CD8-positive, alpha-beta memory T cell (primary cell): ENCODE results near the gene PNPLA2. TPM values are rescaled to one million over a fixed set of nuclear protein-coding genes. Genes with fewer than 3 reads are reported as not detected.

Experiments used
- CTCF ChIA-PET: fragments of 350-600 bp; sonication (Branson Sonifier 250); formaldehyde crosslinking; loops from one replicate; lab custom pipeline; 2021; ENCODE audit warnings: antibody characterized with exemption; lab: Charles Lee
- POLR2A ChIA-PET: fragments of 350-600 bp; sonication (Branson Sonifier 250); formaldehyde crosslinking; loops from one replicate; lab custom pipeline; 2021; ENCODE audit warnings: antibody characterized with exemption; lab: Charles Lee
- DNase-seq, 5 donors: peaks; one replicate each; pipeline versions ENCODE4 v3.0.0 to v3.0.0-alpha.2; 2020 to 2022; ENCODE audit warnings: mixed read lengths in 1 of 5
- H3K27ac ChIP-seq: one replicate; pipeline ENCODE4 v1.7.0; 2013; ENCODE audit warnings: low read depth, mild to moderate bottlenecking, low read length, moderate library complexity
- H3K27me3 ChIP-seq: 2 replicates; pipeline ENCODE4 v1.7.0; 2013; ENCODE audit warnings: low read length, mild to moderate bottlenecking; ENCODE audit not compliant: insufficient read depth, poor library complexity, severe bottlenecking
- H3K36me3 ChIP-seq: 2 replicates; pipeline ENCODE4 v1.7.0; 2013; ENCODE audit warnings: mild to moderate bottlenecking, low read length, moderate library complexity; ENCODE audit not compliant: insufficient read depth
- H3K4me1 ChIP-seq: 2 replicates; pipeline ENCODE4 v1.7.0; 2013; ENCODE audit warnings: mild to moderate bottlenecking, low read length, moderate library complexity; ENCODE audit not compliant: insufficient read depth
- H3K4me3 ChIP-seq: 2 replicates; pipeline ENCODE4 v1.7.0; 2013; ENCODE audit warnings: mild to moderate bottlenecking, low read length
- H3K9me3 ChIP-seq: 2 replicates; pipeline ENCODE4 v1.7.0; 2013; ENCODE audit warnings: mild to moderate bottlenecking, low read length
- H3K27ac Mint-ChIP-seq, 8 donors: one replicate each; pipeline ENCODE4 v1.8.0; 2020 to 2021; ENCODE audit warnings: mixed read lengths in 8 of 8, mild to moderate bottlenecking in 6 of 8, inconsistent platforms in 3 of 8, moderate library complexity in 3 of 8
- H3K27me3 Mint-ChIP-seq, 2 donors: one replicate each; pipeline ENCODE4 v1.8.0; 2020 to 2021; ENCODE audit warnings: mixed read lengths in 2 of 2, mild to moderate bottlenecking in 1 of 2, moderate library complexity in 1 of 2
- H3K36me3 Mint-ChIP-seq, 3 donors: one replicate each; pipeline ENCODE4 v1.8.0; 2020 to 2021; ENCODE audit warnings: mixed read lengths in 3 of 3, inconsistent platforms in 1 of 3, mild to moderate bottlenecking in 1 of 3
- H3K4me1 Mint-ChIP-seq, 3 donors: one replicate each; pipeline ENCODE4 v1.8.0; 2020 to 2021; ENCODE audit warnings: mixed read lengths in 3 of 3, inconsistent platforms in 1 of 3, mild to moderate bottlenecking in 1 of 3
- H3K4me3 Mint-ChIP-seq, 7 donors: one replicate each; pipeline ENCODE4 v1.8.0; 2020 to 2021; ENCODE audit warnings: mixed read lengths in 7 of 7, mild to moderate bottlenecking in 6 of 7, moderate library complexity in 4 of 7, inconsistent platforms in 2 of 7
- H3K9me3 Mint-ChIP-seq, 5 donors: one replicate each; pipeline ENCODE4 v1.8.0; 2020 to 2022; ENCODE audit warnings: mixed read lengths in 5 of 5, mild to moderate bottlenecking in 3 of 5, moderate library complexity in 2 of 5, inconsistent platforms in 1 of 5
- polyA plus RNA-seq: library from polyadenylated mRNA; unstranded; fragments of 300-500 nt; fragmentation: Illumina TruSeq; gene quantifications from one replicate; pipeline ENCODE4 v1.2.3, GENCODE V29; 2021
- total RNA-seq, 2 experiments: library from RNA; stranded (reverse); gene quantifications; one replicate each; pipeline ENCODE4 v1.2.3, GENCODE V29; 2021

Gene PNPLA2
- total and polyA plus RNA-seq, 3 experiments from 2014 or later = 41.5 to 53.0 (median 49.8) TPM

DNA sequence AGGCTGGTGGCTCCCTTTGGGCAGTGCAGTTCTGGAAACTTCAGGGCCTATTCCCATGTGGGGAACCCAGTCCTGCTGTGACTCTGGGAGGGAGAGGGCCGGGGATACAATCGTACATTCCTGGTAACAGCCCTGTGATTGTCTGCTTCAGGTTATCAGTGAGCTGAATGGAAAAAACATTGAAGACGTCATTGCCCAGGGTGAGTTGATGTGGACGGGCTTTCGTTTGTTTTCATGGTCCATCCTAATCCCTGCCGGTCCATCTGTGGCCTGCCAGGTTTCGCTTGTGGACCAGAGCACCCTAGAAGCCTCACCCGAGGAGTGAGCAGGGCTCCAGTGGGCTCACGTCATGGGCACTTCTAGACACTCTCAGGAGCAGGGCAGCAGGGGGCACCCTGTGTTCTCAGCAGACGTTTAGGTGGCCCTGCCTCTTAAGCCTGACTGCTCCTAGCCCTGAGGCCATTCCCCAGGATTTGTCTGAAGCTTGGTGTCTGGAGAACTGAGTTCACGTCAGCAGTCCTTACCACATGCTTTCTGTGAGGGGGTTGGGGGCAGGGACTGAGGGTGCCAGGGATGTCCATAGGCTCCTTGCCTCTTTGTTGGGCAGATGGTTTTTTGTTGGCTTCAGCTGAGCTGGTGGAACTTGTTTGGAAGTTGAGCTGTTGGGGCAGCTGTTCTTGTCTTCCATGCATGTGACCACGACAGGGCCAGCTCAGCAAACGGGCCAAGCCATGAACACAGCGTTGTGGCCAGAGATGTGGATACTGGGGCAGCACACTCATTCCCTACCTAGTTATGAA is 7.1 kb upstream of the PNPLA2 start:
- no peaks in the 10 kb centered on the region for H3K9me3 Mint-ChIP-seq
- peaks cover 30 to 44% (median 34%) of the 10 kb centered on the region in 3 donors for H3K4me1 Mint-ChIP-seq
- H3K27me3 ChIP-seq = no peaks in the 10 kb centered on the region
- H3K4me3 Mint-ChIP-seq = peak overlapping the region; percentile 84 to 100 (median 95)
- H3K4me1 ChIP-seq = peaks cover 26% of the 10 kb centered on the region
- ChIA-PET POLR2A (interaction anchor here (1.8 kb wide), 1 partner anchor 8 kb away, joined by 25 read pairs; the partner anchor contains the start of gene PNPLA2), CTCF (interaction anchor here (0.9 to 1.3 kb wide), 3 partner anchors 11 to 23 kb away, joined by 3 read pairs; no protein-coding TSS in a partner anchor)
- H3K9me3 ChIP-seq = no peaks in the 10 kb centered on the region
- peak overlapping the region; percentile 61 to 100 (median 92) for H3K27ac Mint-ChIP-seq
- peaks cover 20% of the 10 kb centered on the region for H3K36me3 ChIP-seq
- H3K4me3 ChIP-seq = no peak overlapping the region
- DNase-seq = no peak
- no peaks in the 10 kb centered on the region for H3K27me3 Mint-ChIP-seq
- peaks cover 0 to 38% (median 2%) of the 10 kb centered on the region in 3 donors for H3K36me3 Mint-ChIP-seq
- peak overlapping the region; percentile 92 for H3K27ac ChIP-seq

DNA sequence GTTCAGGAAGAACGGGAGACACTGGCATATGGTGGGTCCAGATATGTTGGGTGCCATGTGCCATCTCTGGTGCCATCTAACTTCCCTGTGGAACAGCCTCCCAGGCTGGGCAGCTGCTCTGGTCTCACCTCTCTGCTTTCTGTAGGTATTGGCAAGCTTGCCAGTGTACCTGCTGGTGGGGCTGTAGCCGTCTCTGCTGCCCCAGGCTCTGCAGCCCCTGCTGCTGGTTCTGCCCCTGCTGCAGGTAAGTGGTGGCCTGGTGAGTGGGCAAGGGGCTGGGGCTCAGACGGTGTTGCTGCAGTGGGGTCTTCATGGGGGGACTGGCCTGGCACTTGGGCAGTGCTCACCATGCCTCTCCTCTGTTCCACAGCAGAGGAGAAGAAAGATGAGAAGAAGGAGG is 6.3 kb upstream of the PNPLA2 start:
- peaks cover 0 to 38% (median 2%) of the 10 kb centered on the region in 3 donors for H3K36me3 Mint-ChIP-seq
- no peaks in the 10 kb centered on the region for H3K27me3 Mint-ChIP-seq
- DNase-seq = no peak
- Histone ChIP-seq H3K4me1 (peaks cover 26% of the 10 kb centered on the region), H3K9me3 (no peaks in the 10 kb centered on the region), H3K27me3 (no peaks in the 10 kb centered on the region), H3K4me3 (no peak overlapping the region), H3K27ac (no peak overlapping the region), H3K36me3 (peaks cover 20% of the 10 kb centered on the region)
- POLR2A ChIA-PET = no interaction called here
- CTCF ChIA-PET = interaction anchor here (1.0 kb wide), 1 partner anchor 16 kb away, joined by 3 read pairs; no protein-coding TSS in a partner anchor
- peak overlapping the region in 5 of 8 donors; percentile 63 to 100 (median 84) for H3K27ac Mint-ChIP-seq
- H3K9me3 Mint-ChIP-seq = no peaks in the 10 kb centered on the region
- peaks cover 30 to 44% (median 34%) of the 10 kb centered on the region in 3 donors for H3K4me1 Mint-ChIP-seq
- peak overlapping the region in 3 of 7 donors; percentile 24 to 100 (median 52) for H3K4me3 Mint-ChIP-seq

DNA sequence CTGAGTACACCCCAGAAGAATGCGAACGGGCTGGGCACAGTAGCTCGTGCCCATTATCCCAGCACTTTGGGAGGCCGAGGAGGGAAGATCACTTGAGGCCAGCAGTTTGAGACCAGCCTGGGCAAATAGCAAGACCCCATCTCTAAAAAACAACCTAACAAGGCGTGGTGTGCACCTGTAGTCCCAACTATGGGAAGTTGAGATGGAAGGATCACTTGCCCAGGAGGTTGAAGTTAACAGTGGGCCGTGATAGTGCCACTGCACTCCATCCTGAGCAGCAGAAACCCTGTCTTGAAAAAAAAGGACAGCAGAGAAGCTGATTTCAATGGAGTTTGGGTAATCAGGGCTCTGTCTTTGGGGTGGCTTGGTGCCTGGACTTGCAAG is 5.7 kb upstream of the PNPLA2 start:
- DNase-seq = no peak
- H3K36me3 ChIP-seq = peaks cover 20% of the 10 kb centered on the region
- Mint-ChIP-seq H3K9me3 (no peaks in the 10 kb centered on the region), H3K27me3 (no peaks in the 10 kb centered on the region), H3K4me1 (peaks cover 26 to 40% (median 30%) of the 10 kb centered on the region in 3 donors), H3K36me3 (peaks cover 0 to 38% (median 2%) of the 10 kb centered on the region in 3 donors), H3K27ac (peak overlapping the region in 3 of 8 donors; percentile 43 to 100 (median 84)), H3K4me3 (peak overlapping the region in 1 of 7 donors; percentile 100)
- no peak overlapping the region for H3K4me3 ChIP-seq
- peaks cover 26% of the 10 kb centered on the region for H3K4me1 ChIP-seq
- H3K9me3 ChIP-seq = no peaks in the 10 kb centered on the region
- ChIA-PET CTCF (no interaction called here), POLR2A (no interaction called here)
- no peak overlapping the region for H3K27ac ChIP-seq
- H3K27me3 ChIP-seq = no peaks in the 10 kb centered on the region

GRCh38 chr11:813456-814096 is 5.1 kb upstream of the PNPLA2 start:
- peaks cover 20% of the 10 kb centered on the region for H3K36me3 ChIP-seq
- H3K27me3 Mint-ChIP-seq = no peaks in the 10 kb centered on the region
- no peak for DNase-seq
- ChIA-PET CTCF (no interaction called here), POLR2A (no interaction called here)
- H3K36me3 Mint-ChIP-seq = peaks cover 0 to 38% (median 2%) of the 10 kb centered on the region in 3 donors
- H3K27ac Mint-ChIP-seq = peak overlapping the region in 1 of 8 donors; percentile 50
- peak overlapping the region in 1 of 7 donors; percentile 67 for H3K4me3 Mint-ChIP-seq
- H3K9me3 ChIP-seq = no peaks in the 10 kb centered on the region
- peaks cover 23% of the 10 kb centered on the region for H3K4me1 ChIP-seq
- H3K27ac ChIP-seq = no peak overlapping the region
- no peak overlapping the region for H3K4me3 ChIP-seq
- no peaks in the 10 kb centered on the region for H3K27me3 ChIP-seq
- peaks cover 25 to 37% (median 25%) of the 10 kb centered on the region in 3 donors for H3K4me1 Mint-ChIP-seq
- no peaks in the 10 kb centered on the region for H3K9me3 Mint-ChIP-seq

DNA sequence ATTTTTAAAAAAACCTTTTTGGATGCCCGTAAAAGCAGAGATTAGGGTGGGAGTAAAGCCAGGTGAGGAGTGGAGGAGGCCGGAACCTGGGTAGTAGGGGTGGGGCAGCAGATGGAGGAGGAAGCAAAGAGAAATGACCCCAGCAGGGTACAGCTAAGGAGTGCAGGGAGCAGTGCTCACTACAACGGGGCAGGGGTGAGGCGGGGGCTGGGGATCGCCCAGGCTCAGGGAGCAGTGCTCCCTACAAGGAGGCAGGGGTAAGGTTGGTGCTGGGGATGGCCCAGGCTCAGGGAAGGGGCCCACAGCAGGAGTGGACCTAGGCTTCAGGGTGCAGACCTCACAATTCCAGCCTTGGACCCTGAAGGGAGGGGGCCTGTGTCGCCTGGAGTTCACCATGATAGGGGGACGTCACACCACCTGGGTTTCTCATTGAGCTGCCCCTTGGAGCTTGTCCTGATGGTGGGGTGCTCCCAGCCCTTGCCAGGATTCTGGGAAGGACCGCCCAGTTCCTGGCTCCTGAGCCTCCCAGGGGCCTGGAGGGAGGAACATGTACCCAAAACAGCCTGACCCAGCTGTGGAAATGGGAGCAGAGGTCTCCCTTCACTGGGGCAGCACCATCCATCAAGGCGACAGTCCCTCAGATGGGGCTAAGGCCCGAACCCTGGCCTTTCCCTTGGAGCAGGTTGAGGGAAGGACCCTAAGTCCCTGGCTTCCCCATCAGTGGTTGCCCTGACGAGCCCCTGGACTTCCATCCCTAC is 2.9 kb upstream of the PNPLA2 start:
- Histone ChIP-seq H3K4me1 (peaks cover 23% of the 10 kb centered on the region), H3K36me3 (peaks cover 20% of the 10 kb centered on the region), H3K4me3 (no peak overlapping the region), H3K9me3 (no peaks in the 10 kb centered on the region), H3K27me3 (no peaks in the 10 kb centered on the region), H3K27ac (no peak overlapping the region)
- Mint-ChIP-seq H3K9me3 (no peaks in the 10 kb centered on the region), H3K4me3 (peak overlapping the region in 1 of 7 donors; percentile 48), H3K4me1 (peaks cover 14 to 29% (median 17%) of the 10 kb centered on the region in 3 donors), H3K36me3 (peaks cover 0 to 32% (median 2%) of the 10 kb centered on the region in 3 donors), H3K27me3 (no peaks in the 10 kb centered on the region), H3K27ac (no peak overlapping the region)
- POLR2A ChIA-PET = no interaction called here
- CTCF ChIA-PET = no interaction called here
- no peak for DNase-seq

DNA sequence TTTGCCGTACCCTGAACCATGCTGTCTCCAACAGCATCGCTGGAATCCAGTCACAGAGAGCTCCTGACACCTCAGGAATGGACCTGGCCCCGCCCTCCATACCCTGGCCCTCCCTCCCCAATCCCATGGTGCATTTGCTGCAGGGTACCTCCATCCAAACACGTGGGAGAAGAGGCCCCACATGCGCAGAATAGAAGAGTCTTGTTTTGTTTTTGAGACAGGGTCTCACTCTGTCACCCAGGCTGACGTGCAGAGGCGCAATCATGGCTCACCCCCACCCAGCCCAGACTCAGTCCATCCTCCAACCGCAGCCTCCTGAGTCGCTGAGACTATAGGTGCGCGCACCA is 2.3 kb upstream of the PNPLA2 start:
- H3K4me1 ChIP-seq = peaks cover 23% of the 10 kb centered on the region
- Mint-ChIP-seq H3K4me3 (peak overlapping the region in 1 of 7 donors; percentile 48), H3K9me3 (no peaks in the 10 kb centered on the region), H3K27me3 (no peaks in the 10 kb centered on the region), H3K27ac (no peak overlapping the region), H3K4me1 (peaks cover 13 to 28% (median 15%) of the 10 kb centered on the region in 3 donors), H3K36me3 (peaks cover 0 to 30% (median 0%) of the 10 kb centered on the region in 3 donors)
- H3K4me3 ChIP-seq = no peak overlapping the region
- H3K27me3 ChIP-seq = no peaks in the 10 kb centered on the region
- ChIA-PET CTCF (no interaction called here), POLR2A (no interaction called here)
- H3K36me3 ChIP-seq = peaks cover 17% of the 10 kb centered on the region
- H3K27ac ChIP-seq = no peak overlapping the region
- DNase-seq = no peak
- no peaks in the 10 kb centered on the region for H3K9me3 ChIP-seq

- Mint-ChIP-seq H3K36me3 (peaks cover 0 to 27% (median 0%) of the 10 kb centered on the region in 3 donors), H3K27ac (peak overlapping the region in 6 of 8 donors; percentile 70 to 94 (median 84)), H3K9me3 (no peaks in the 10 kb centered on the region), H3K27me3 (no peaks in the 10 kb centered on the region), H3K4me3 (peak overlapping the region; percentile 84 to 95 (median 89)), H3K4me1 (peaks cover 6 to 18% (median 7%) of the 10 kb centered on the region in 3 donors)
- Histone ChIP-seq H3K9me3 (no peaks in the 10 kb centered on the region), H3K4me3 (peak overlapping the region; percentile 84), H3K27ac (peak overlapping the region; percentile 75), H3K4me1 (peaks cover 21% of the 10 kb centered on the region), H3K36me3 (no peaks in the 10 kb centered on the region), H3K27me3 (no peaks in the 10 kb centered on the region)
- ChIA-PET POLR2A (interaction anchor here (0.6 to 2.7 kb wide), 18 partner anchors 8 to 612 kb away, joined by 3 to 38 read pairs (median 5); partner anchors contain the start of genes BET1L, CD151, POLR2L and RIC8A), CTCF (interaction anchor here (0.7 to 1.9 kb wide), 9 partner anchors 9 to 22 kb away, joined by 3 to 5 read pairs (median 4); partner anchors contain the start of gene PIDD1)
- DNase-seq = peak; percentile 90 to 93 (median 92)
These were observed 616 bp downstream of the PNPLA2 start for GRCh38 chr11:819129-819931.
